ENCODE data around the gene FAM241A. TPM values are rescaled to one million over a fixed set of nuclear protein-coding genes. Genes with fewer than 3 reads are reported as not detected.

The FAM241A gene
- total and polyA plus RNA-seq, 2 donors (not counting 3 experiments of a cell fraction or from before 2014, with no cell fraction given): 3.2 to 9.1 TPM

- Histone ChIP-seq H2AFZ (ENCODE audit: low read depth, low read length) (no peak overlapping the region), H3K27ac (ENCODE audit: insufficient read depth, low read depth, low read length) (no peak overlapping the region), H3K9me3 (replicated peaks; ENCODE audit: control insufficient read depth, insufficient read depth, low read length) (no peaks in the 10 kb centered on the region), H3K9me1 (replicated peaks; ENCODE audit: control insufficient read depth, extremely low read depth, insufficient read depth, low read length) (no peaks in the 10 kb centered on the region), H3K4me3 (replicated peaks in 1 of 3; ENCODE audit: insufficient read depth in 1 of 3, low read depth in 1 of 3, low read length in 3 of 3) (no peak overlapping the region), H3K4me1 (ENCODE audit: control insufficient read depth, extremely low read depth, insufficient read depth, low read length) (peaks cover 4% of the 10 kb centered on the region), H3K9ac (replicated peaks; ENCODE audit: extremely low read depth, insufficient read depth, low read length) (no peak overlapping the region), H4K20me1 (replicated peaks; ENCODE audit: control insufficient read depth, extremely low read depth, insufficient read depth, low read length) (no peaks in the 10 kb centered on the region), H3K79me2 (ENCODE audit: control insufficient read depth, insufficient read depth, low read length) (no peaks in the 10 kb centered on the region), H3K27me3 (ENCODE audit: control insufficient read depth in 2 of 2, insufficient read depth in 2 of 2, low read length in 2 of 2) (no peaks in the 10 kb centered on the region), H3K4me2 (ENCODE audit: insufficient read depth, low read length) (no peak overlapping the region), H3K36me3 (ENCODE audit: control insufficient read depth in 2 of 2, extremely low read depth in 1 of 2, insufficient read depth in 2 of 2, low read length in 2 of 2) (no peaks in the 10 kb centered on the region)
- dilution Hi-C loops (cut with MboI; ENCODE audit: extremely low pct_ligation_motif_present, low sequenced_read_pairs): no loop called here
- FAIRE-seq (no peak), DNase-seq (ENCODE audit: low read depth, low spot score) (no peak)
- POLR2A ChIA-PET: no interaction called here
- intact Hi-C loops (cut with micrococcal nuclease): no loop called here
- TF ChIP-seq POLR2A (IDR thresholded peaks at IDR 0.05; ENCODE audit: low read depth, low read length) (no peak), FOS (IDR thresholded peaks at IDR 0.05; ENCODE audit: borderline replicate concordance, insufficient read depth, low read length) (no peak), POLR2AphosphoS5 (IDR thresholded peaks at IDR 0.05; ENCODE audit: insufficient read depth, low read depth, low read length) (no peak), EZH2 (IDR thresholded peaks at IDR 0.05; ENCODE audit: borderline replicate concordance, low read depth, low read length, severe bottlenecking) (no peak), GATA2 (IDR thresholded peaks at IDR 0.05; ENCODE audit: insufficient read depth, insufficient read length, low read depth, low read length) (no peak)
- TF ChIP-seq, protein P1, sequence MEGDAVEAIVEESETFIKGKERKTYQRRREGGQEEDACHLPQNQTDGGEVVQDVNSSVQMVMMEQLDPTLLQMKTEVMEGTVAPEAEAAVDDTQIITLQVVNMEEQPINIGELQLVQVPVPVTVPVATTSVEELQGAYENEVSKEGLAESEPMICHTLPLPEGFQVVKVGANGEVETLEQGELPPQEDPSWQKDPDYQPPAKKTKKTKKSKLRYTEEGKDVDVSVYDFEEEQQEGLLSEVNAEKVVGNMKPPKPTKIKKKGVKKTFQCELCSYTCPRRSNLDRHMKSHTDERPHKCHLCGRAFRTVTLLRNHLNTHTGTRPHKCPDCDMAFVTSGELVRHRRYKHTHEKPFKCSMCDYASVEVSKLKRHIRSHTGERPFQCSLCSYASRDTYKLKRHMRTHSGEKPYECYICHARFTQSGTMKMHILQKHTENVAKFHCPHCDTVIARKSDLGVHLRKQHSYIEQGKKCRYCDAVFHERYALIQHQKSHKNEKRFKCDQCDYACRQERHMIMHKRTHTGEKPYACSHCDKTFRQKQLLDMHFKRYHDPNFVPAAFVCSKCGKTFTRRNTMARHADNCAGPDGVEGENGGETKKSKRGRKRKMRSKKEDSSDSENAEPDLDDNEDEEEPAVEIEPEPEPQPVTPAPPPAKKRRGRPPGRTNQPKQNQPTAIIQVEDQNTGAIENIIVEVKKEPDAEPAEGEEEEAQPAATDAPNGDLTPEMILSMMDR (IDR thresholded peaks at IDR 0.05; ENCODE audit: extremely low read depth in 1 of 2, insufficient read depth in 1 of 2, low read depth in 1 of 2, low read length in 2 of 2): no peak
- TF ChIP-seq, protein P2, sequence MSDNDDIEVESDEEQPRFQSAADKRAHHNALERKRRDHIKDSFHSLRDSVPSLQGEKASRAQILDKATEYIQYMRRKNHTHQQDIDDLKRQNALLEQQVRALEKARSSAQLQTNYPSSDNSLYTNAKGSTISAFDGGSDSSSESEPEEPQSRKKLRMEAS (IDR thresholded peaks at IDR 0.05; ENCODE audit: insufficient read depth, insufficient read length): no peak
- no TSS peak for BruUV-seq (replicated peaks)
- CTCF ChIA-PET: interaction anchor here (1.1 kb wide), 1 partner anchor 20 kb away, joined by 3 read pairs; no protein-coding TSS in a partner anchor
Measured at GRCh38 chr4:112119353-112119783, 25.9 kb upstream of the FAM241A start.

Data from endothelial cell of umbilical vein (primary cell).